ENCODE data around the gene HAUS8. TPM values are rescaled to one million over a fixed set of nuclear protein-coding genes. Genes with fewer than 3 reads are reported as not detected.

Gene HAUS8
- total and polyA plus RNA-seq, 2 of the 4 experiments (the other 2 are of a cell fraction), result 3.4 to 14.2 TPM

GRCh38 chr19:17078036-17078919 is 3.0 kb upstream of the HAUS8 start:
- Histone ChIP-seq H2BK15ac (ENCODE audit: low read depth, low read length) (peak overlapping the region; percentile 100; the same call in 1 of the 3 replicates), H3K9ac (ENCODE audit: low read depth, low read length) (peak overlapping the region; percentile 96; the same call in 1 of the 2 replicates), H2AK5ac (ENCODE audit: low read depth, low read length) (peak overlapping the region; percentile 100), H3K9me3 (ENCODE audit: control insufficient read depth, insufficient read depth, low read length) (no peaks in the 10 kb centered on the region), H3K4me1 (ENCODE audit: control insufficient read depth, insufficient read depth, low read length) (peaks cover 24% of the 10 kb centered on the region), H2BK120ac (ENCODE audit: low read depth, low read length) (peak overlapping the region; percentile 95), H3K27me3 (ENCODE audit: control insufficient read depth, insufficient read depth, low read length) (no peaks in the 10 kb centered on the region), H4K91ac (ENCODE audit: insufficient read depth, low read depth, low read length) (peak overlapping the region; percentile 99; the same call in 1 of the 2 replicates), H3K4me3 (ENCODE audit: insufficient read depth, low read depth, low read length) (no peak overlapping the region), H4K5ac (ENCODE audit: low read depth, low read length) (no peak overlapping the region), H3K14ac (replicated peaks; ENCODE audit: low read depth, low read length) (peak overlapping the region; percentile 95), H4K8ac (ENCODE audit: low read depth in 2 of 2, low read length in 2 of 2) (peak overlapping the region; percentile 93 to 98; a peak in 3 of 4 replicates), H3K9me1 (ENCODE audit: insufficient read depth, low read length) (peaks cover 17% of the 10 kb centered on the region), H3K4ac (ENCODE audit: low read depth, low read length) (peak overlapping the region; percentile 98), H2AFZ (replicated peaks; ENCODE audit: low read length, poor library complexity) (no peak overlapping the region), H2AK9ac (replicated peaks; ENCODE audit: low read depth, low read length, poor library complexity) (peak overlapping the region; percentile 99), H2BK20ac (ENCODE audit: low read depth, low read length) (no peak overlapping the region), H3K4me2 (ENCODE audit: low read depth, low read length) (peak overlapping the region; percentile 75), H3K23ac (ENCODE audit: low read depth, low read length) (peak overlapping the region; percentile 98), H4K20me1 (ENCODE audit: insufficient read depth, low read length) (peaks cover 51% of the 10 kb centered on the region), H3K56ac (ENCODE audit: extremely low read depth, insufficient read depth, low read length) (0 out of 2 replicates have a peak overlapping the region, but pooled peaks have one; percentile 95), H2BK5ac (ENCODE audit: low read depth, low read length, poor library complexity, severe bottlenecking) (peak overlapping the region; percentile 97), H3K27ac (ENCODE audit: insufficient read depth, low read length) (peak overlapping the region; percentile 99), H3K36me3 (ENCODE audit: control insufficient read depth, insufficient read depth, low read length) (peaks cover 7% of the 10 kb centered on the region; the same call in 1 of the 2 replicates), H3K79me1 (ENCODE audit: low read depth in 1 of 2, low read length in 2 of 2) (peaks cover 12 to 49% of the 10 kb centered on the region in 2 experiments; a peak in 3 of 4 replicates), H3K18ac (ENCODE audit: low read depth, low read length) (peak overlapping the region; percentile 7)
- TF ChIP-seq NFE2L2 (IDR thresholded peaks at IDR 0.05; ENCODE audit: low read depth, low read length) (no peak), MXI1 (IDR thresholded peaks at IDR 0.05; ENCODE audit: borderline replicate concordance, low read depth, low read length) (no peak), POLR2A (IDR thresholded peaks at IDR 0.05; ENCODE audit: low read depth, low read length) (0 out of 2 replicates have a peak, but pooled peaks have one; percentile 48)
- intact Hi-C loops (cut with micrococcal nuclease), result no loop called here
- ChIA-PET POLR2A (ENCODE audit: unreplicated experiment) (no interaction called here), CTCF (interaction anchor here (0.8 kb wide), 1 partner anchor 10 kb away, joined by 3 read pairs; no protein-coding TSS in a partner anchor)
- DNase-seq (no peak), ATAC-seq (ENCODE audit: low read depth) (no peak)
- dilution Hi-C loops (cut with HindIII; ENCODE audit: low sequenced_read_pairs, unreplicated experiment), result no loop called here
- in situ Hi-C loops (cut with MboI; ENCODE audit: low sequenced_read_pairs), result no loop called here
- WGBS, 2 experiments (ENCODE audit: extremely low coverage in 2 of 2, insufficient read length in 1 of 2), result no CpG with 5 or more reads among the region's 19 CpGs
- BruUV-seq (replicated peaks), result TSS peak; percentile 26
